ENCODE measurements around the gene SERINC4. TPM values are rescaled to one million over a fixed set of nuclear protein-coding genes. Genes with fewer than 3 reads are reported as not detected.
A peak's percentile ranks its signal among the peaks of the same experiment; 100 is the strongest.

SERINC4 gene
- total RNA-seq, 1 experiment from 2014 or later = 0.17 TPM

DNA sequence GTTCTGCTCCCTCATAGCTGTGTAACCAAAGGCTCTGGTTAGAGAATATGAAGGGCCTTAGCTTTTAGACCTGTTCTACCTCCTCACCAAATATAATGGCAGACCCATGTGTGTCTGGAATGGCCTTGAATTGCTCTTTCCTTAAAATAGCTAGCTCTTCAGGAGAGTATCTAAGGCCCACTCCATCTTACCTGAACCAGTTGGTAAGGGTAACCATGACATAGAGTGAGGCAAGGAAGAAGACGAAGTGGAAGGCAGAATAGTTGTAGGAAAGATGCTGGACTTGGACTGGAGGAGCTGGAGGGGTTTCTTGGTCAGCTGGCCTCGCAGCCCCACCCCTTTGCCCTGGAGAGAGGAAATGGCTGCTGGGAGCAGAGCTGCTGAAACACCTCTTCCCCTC lies 4.8 kb downstream of the SERINC4 start:
- H3K4me3 Mint-ChIP-seq = peak overlapping the region; percentile 31 to 47; a peak in 4 of 5 replicates

More for the DNA sequence above, 4.8 kb downstream of the SERINC4 start:
- no peak overlapping the region for H4K91ac ChIP-seq (ENCODE audit: insufficient read length, low read depth, low read length)
- peaks cover 65 to 75% of the 10 kb centered on the region in 2 experiments for H3K4me1 Mint-ChIP-seq
- no peaks in the 10 kb centered on the region for H3K27me3 ChIP-seq (ENCODE audit: insufficient read depth, low read length)
- no CpG with 5 or more reads among the region's 2 CpGs for WGBS (ENCODE audit: extremely low coverage, insufficient read length, low lambda C conversion rate)
- H2BK12ac ChIP-seq (ENCODE audit: insufficient read length, low read depth, low read length) = no peak overlapping the region
- no peak overlapping the region for H3K23ac ChIP-seq (ENCODE audit: insufficient read length, low read depth, low read length)
- no peaks in the 10 kb centered on the region for H4K20me1 ChIP-seq (ENCODE audit: control insufficient read depth, insufficient read depth, insufficient read length)
- H3K27me3 Mint-ChIP-seq (ENCODE audit: low read depth) = no peaks in the 10 kb centered on the region
- H2AFZ ChIP-seq (ENCODE audit: low read length) = no peak overlapping the region
- H3K18ac ChIP-seq (ENCODE audit: insufficient read length, low read depth, low read length) = no peak overlapping the region
- no peak overlapping the region for H2AK5ac ChIP-seq (ENCODE audit: insufficient read length, low read length)
- H3K79me2 ChIP-seq (ENCODE audit: insufficient read depth, low read length) = peaks cover 6% of the 10 kb centered on the region; the same call in 1 of the 2 replicates
- H3T11ph ChIP-seq (ENCODE audit: low read length) = no peak overlapping the region
- H3K23me2 ChIP-seq (ENCODE audit: insufficient read length, low read depth, low read length, poor library complexity, severe bottlenecking) = peaks cover 8% of the 10 kb centered on the region
- no peak overlapping the region for H4K8ac ChIP-seq (replicated peaks; ENCODE audit: insufficient read length, low read depth, low read length)
- H2BK5ac ChIP-seq (ENCODE audit: insufficient read length, low read length) = no peak overlapping the region
- no peak overlapping the region for H4K5ac ChIP-seq (ENCODE audit: insufficient read length, low read depth, low read length)
- TF ChIP-seq, protein P1, sequence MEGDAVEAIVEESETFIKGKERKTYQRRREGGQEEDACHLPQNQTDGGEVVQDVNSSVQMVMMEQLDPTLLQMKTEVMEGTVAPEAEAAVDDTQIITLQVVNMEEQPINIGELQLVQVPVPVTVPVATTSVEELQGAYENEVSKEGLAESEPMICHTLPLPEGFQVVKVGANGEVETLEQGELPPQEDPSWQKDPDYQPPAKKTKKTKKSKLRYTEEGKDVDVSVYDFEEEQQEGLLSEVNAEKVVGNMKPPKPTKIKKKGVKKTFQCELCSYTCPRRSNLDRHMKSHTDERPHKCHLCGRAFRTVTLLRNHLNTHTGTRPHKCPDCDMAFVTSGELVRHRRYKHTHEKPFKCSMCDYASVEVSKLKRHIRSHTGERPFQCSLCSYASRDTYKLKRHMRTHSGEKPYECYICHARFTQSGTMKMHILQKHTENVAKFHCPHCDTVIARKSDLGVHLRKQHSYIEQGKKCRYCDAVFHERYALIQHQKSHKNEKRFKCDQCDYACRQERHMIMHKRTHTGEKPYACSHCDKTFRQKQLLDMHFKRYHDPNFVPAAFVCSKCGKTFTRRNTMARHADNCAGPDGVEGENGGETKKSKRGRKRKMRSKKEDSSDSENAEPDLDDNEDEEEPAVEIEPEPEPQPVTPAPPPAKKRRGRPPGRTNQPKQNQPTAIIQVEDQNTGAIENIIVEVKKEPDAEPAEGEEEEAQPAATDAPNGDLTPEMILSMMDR (conservative IDR thresholded peaks at IDR 0.05) = no peak
- H2BK20ac ChIP-seq (ENCODE audit: low read depth, low read length, poor library complexity, severe bottlenecking) = no peak overlapping the region
- no peak for DNase-seq
- H3K27ac Mint-ChIP-seq = peak overlapping the region in 2 of 3 experiments; percentile 91 to 92; a peak in 4 of 7 replicates
- no peak overlapping the region for H3K56ac ChIP-seq (ENCODE audit: insufficient read length, low read depth, low read length)
- no peak overlapping the region for H2BK15ac ChIP-seq (ENCODE audit: low read depth, low read length)
- no peak overlapping the region for H3K27ac ChIP-seq (ENCODE audit: insufficient read length, low read depth, low read length)
- H3K79me1 ChIP-seq (ENCODE audit: insufficient read depth, low read depth, low read length, poor library complexity, severe bottlenecking) = peaks cover 3% of the 10 kb centered on the region
- H3K4me1 ChIP-seq (ENCODE audit: insufficient read depth, low read length) = peaks cover 18% of the 10 kb centered on the region; the same call in 1 of the 2 replicates
- H3K14ac ChIP-seq (ENCODE audit: insufficient read depth, low read length) = no peak overlapping the region
- no peaks in the 10 kb centered on the region for H3K9me3 ChIP-seq (ENCODE audit: control insufficient read depth, low read depth, low read length)
- H2BK120ac ChIP-seq (ENCODE audit: low read depth, low read length, poor library complexity, severe bottlenecking) = no peak overlapping the region
- H3K4ac ChIP-seq (ENCODE audit: low read depth, low read length) = no peak overlapping the region
- H3K4me2 ChIP-seq (ENCODE audit: insufficient read depth, insufficient read length, low read length) = no peak overlapping the region
- H3K9me3 Mint-ChIP-seq = no peaks in the 10 kb centered on the region
- H3K9ac ChIP-seq (ENCODE audit: extremely low read depth, insufficient read length, low read length) = no peak overlapping the region
- H3K36me3 Mint-ChIP-seq (ENCODE audit: insufficient read depth in 1 of 3, low read depth in 3 of 3) = peaks cover 45 to 68% (median 54%) of the 10 kb centered on the region in 3 experiments

All from H9 (cell line).